ENCODE data around the gene DLEC1. TPM values are rescaled to one million over a fixed set of nuclear protein-coding genes. Genes with fewer than 3 reads are reported as not detected.

Gene DLEC1
- total and polyA plus RNA-seq, 9 of the 15 experiments (the other 6 are each of a cell fraction or from before 2014, with no cell fraction given) = 0.07 to 0.08 TPM; not detected in 7

DNA sequence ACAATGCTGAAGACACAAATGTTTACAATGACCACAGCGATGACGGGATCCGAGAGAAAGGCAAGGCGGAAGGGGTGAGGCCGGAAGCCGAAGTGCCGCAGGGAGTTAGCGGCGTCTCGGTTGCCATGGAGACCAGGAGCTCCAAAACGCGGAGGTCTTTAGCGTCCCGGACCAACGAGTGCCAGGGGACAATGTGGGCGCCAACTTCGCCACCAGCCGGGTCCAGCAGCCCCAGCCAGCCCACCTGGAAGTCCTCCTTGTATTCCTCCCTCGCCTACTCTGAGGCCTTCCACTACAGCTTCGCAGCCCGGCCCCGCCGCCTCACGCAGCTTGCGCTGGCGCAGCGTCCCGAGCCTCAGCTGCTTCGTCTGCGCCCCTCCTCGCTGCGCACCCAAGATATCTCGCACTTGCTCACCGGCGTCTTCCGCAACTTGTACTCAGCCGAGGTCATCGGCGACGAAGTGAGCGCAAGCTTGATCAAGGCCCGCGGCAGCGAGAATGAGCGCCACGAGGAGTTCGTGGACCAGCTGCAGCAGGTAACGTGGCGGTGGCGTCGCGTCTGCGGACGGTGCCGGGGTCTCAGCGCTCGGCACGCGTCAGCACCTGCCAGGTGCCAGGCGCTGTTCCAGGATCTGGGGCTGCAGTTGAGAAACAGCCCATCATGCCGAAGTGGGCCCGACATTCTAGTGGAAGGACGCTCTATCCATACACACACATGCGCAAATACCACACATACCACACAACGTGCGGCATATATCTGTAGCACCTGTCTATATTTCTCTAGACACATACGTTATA lies at the start of gene DLEC1 (continued):
- TF ChIP-seq, protein P1, sequence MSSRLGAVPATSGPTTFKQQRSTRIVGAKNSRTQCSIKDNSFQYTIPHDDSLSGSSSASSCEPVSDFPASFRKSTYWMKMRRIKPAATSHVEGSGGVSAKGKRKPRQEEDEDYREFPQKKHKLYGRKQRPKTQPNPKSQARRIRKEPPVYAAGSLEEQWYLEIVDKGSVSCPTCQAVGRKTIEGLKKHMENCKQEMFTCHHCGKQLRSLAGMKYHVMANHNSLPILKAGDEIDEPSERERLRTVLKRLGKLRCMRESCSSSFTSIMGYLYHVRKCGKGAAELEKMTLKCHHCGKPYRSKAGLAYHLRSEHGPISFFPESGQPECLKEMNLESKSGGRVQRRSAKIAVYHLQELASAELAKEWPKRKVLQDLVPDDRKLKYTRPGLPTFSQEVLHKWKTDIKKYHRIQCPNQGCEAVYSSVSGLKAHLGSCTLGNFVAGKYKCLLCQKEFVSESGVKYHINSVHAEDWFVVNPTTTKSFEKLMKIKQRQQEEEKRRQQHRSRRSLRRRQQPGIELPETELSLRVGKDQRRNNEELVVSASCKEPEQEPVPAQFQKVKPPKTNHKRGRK (tag; IDR thresholded peaks at IDR 0.05) = no peak
- TF ChIP-seq HNRNPLL (IDR thresholded peaks at IDR 0.05; ENCODE audit: low read depth, low read length, poor library complexity, severe bottlenecking) (peak; percentile 92), MTA3 (IDR thresholded peaks at IDR 0.05; ENCODE audit: borderline replicate concordance) (no peak), CBX3 (IDR thresholded peaks at IDR 0.05; ENCODE audit: borderline replicate concordance in 1 of 2, low read length in 2 of 2) (no peak), OTX1 (CRISPR knock-in tag; IDR thresholded peaks at IDR 0.05) (no peak), MEF2A (IDR thresholded peaks at IDR 0.05; ENCODE audit: control insufficient read depth, low read depth, low read length) (no peak), EZH2 (IDR thresholded peaks at IDR 0.05; ENCODE audit: borderline replicate concordance, low read depth, low read length) (no peak), ZNF717 (CRISPR knock-in tag; IDR thresholded peaks at IDR 0.05) (no peak), PHF21A (IDR thresholded peaks at IDR 0.05; ENCODE audit: borderline replicate concordance, low read depth) (no peak), RNF2 (IDR thresholded peaks at IDR 0.05) (no peak), RBM34 (IDR thresholded peaks at IDR 0.05; ENCODE audit: borderline replicate concordance, insufficient read depth, low read length) (no peak), STAG1 (CRISPR knock-in tag; IDR thresholded peaks at IDR 0.05; ENCODE audit: borderline replicate concordance) (no peak), NR2C2 (CRISPR knock-in tag; IDR thresholded peaks at IDR 0.05) (0 out of 2 replicates have a peak, but pooled peaks have one; percentile 36), NR2C2 (tag; IDR thresholded peaks at IDR 0.05) (no peak), ZNF695 (CRISPR knock-in tag; IDR thresholded peaks at IDR 0.05) (no peak), BACH1 (tag; IDR thresholded peaks at IDR 0.05) (no peak)
- TF ChIP-seq, protein P2, sequence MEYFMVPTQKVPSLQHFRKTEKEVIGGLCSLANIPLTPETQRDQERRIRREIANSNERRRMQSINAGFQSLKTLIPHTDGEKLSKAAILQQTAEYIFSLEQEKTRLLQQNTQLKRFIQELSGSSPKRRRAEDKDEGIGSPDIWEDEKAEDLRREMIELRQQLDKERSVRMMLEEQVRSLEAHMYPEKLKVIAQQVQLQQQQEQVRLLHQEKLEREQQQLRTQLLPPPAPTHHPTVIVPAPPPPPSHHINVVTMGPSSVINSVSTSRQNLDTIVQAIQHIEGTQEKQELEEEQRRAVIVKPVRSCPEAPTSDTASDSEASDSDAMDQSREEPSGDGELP (CRISPR knock-in tag; IDR thresholded peaks at IDR 0.05; ENCODE audit: borderline replicate concordance) = peak; percentile 21; the same call in 1 of the 2 replicates
- TF ChIP-seq, protein P3, sequence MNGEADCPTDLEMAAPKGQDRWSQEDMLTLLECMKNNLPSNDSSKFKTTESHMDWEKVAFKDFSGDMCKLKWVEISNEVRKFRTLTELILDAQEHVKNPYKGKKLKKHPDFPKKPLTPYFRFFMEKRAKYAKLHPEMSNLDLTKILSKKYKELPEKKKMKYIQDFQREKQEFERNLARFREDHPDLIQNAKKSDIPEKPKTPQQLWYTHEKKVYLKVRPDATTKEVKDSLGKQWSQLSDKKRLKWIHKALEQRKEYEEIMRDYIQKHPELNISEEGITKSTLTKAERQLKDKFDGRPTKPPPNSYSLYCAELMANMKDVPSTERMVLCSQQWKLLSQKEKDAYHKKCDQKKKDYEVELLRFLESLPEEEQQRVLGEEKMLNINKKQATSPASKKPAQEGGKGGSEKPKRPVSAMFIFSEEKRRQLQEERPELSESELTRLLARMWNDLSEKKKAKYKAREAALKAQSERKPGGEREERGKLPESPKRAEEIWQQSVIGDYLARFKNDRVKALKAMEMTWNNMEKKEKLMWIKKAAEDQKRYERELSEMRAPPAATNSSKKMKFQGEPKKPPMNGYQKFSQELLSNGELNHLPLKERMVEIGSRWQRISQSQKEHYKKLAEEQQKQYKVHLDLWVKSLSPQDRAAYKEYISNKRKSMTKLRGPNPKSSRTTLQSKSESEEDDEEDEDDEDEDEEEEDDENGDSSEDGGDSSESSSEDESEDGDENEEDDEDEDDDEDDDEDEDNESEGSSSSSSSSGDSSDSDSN (IDR thresholded peaks at IDR 0.05; ENCODE audit: borderline replicate concordance in 1 of 2, low read depth in 2 of 2, low read length in 2 of 2) = no peak
- TF ChIP-seq, protein P4, sequence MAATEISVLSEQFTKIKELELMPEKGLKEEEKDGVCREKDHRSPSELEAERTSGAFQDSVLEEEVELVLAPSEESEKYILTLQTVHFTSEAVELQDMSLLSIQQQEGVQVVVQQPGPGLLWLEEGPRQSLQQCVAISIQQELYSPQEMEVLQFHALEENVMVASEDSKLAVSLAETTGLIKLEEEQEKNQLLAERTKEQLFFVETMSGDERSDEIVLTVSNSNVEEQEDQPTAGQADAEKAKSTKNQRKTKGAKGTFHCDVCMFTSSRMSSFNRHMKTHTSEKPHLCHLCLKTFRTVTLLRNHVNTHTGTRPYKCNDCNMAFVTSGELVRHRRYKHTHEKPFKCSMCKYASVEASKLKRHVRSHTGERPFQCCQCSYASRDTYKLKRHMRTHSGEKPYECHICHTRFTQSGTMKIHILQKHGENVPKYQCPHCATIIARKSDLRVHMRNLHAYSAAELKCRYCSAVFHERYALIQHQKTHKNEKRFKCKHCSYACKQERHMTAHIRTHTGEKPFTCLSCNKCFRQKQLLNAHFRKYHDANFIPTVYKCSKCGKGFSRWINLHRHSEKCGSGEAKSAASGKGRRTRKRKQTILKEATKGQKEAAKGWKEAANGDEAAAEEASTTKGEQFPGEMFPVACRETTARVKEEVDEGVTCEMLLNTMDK (IDR thresholded peaks at IDR 0.05; ENCODE audit: borderline replicate concordance, insufficient read depth, low read depth, low read length, poor library complexity, severe bottlenecking) = no peak
